NOMO-1 (cell line): ENCODE results near the gene TCFL5.
A peak's percentile ranks its signal among the peaks of the same experiment; 100 is the strongest.

Source experiments
- DNase-seq, 2 experiments: peaks; one replicate each; lab custom pipeline; 2025; ENCODE audit not compliant: unreplicated experiment in 2 of 2; lab: John Stamatoyannopoulos, UW

TCFL5 gene

GRCh38 chr20:62815066-62815991, 46.3 kb downstream of the TCFL5 start:
- DNase-seq = no peak

GRCh38 chr20:62814709-62815065, 46.9 kb downstream of the TCFL5 start:
- no peak for DNase-seq

- no peak for DNase-seq
Measured at GRCh38 chr20:62814060-62814708, 47.4 kb downstream of the TCFL5 start.

- DNase-seq = no peak
Measured at GRCh38 chr20:62813588-62813987, 48.0 kb downstream of the TCFL5 start.

- no peak for DNase-seq
Measured at GRCh38 chr20:62812907-62813200, 48.8 kb downstream of the TCFL5 start.

- DNase-seq = no peak
Measured at GRCh38 chr20:62812181-62812906, 49.3 kb downstream of the TCFL5 start.

GRCh38 chr20:62811720-62812119, 49.9 kb downstream of the TCFL5 start:
- no peak for DNase-seq

- DNase-seq = no peak
Measured at GRCh38 chr20:62811320-62811719, 50.3 kb downstream of the TCFL5 start.

- DNase-seq = no peak
Measured at GRCh38 chr20:62809530-62810428, 51.8 kb downstream of the TCFL5 start.

- peak; percentile 17 to 71 for DNase-seq
Measured at GRCh38 chr20:62808211-62808865, 53.3 kb downstream of the TCFL5 start.

- no peak for DNase-seq
Measured at GRCh38 chr20:62807444-62808210, 54.0 kb downstream of the TCFL5 start.

- DNase-seq = no peak
Measured at GRCh38 chr20:62806383-62807050, 55.1 kb downstream of the TCFL5 start.

- peak in 1 of 2 experiments; percentile 56 for DNase-seq
Measured at GRCh38 chr20:62805711-62806382, 55.8 kb downstream of the TCFL5 start.

- no peak for DNase-seq
Measured at GRCh38 chr20:62805155-62805710, 56.4 kb downstream of the TCFL5 start.

GRCh38 chr20:62804627-62805154, 56.9 kb downstream of the TCFL5 start, which contains the start of gene OGFR:
Gene OGFR (plus strand): TSS chr20:62804835. CDS start chr20:62804860, 25 bp downstream.
- peak; percentile 52 to 54 for DNase-seq

GRCh38 chr20:62804021-62804626, 57.5 kb downstream of the TCFL5 start:
- no peak for DNase-seq

- DNase-seq = no peak
Measured at GRCh38 chr20:62802026-62802712, 59.5 kb downstream of the TCFL5 start.
